Head of caudate nucleus (tissue), 42 donors: ENCODE data around the gene ATAD2B.
"Not testable (repeated sequence)": the region's sequence is repeated elsewhere in the genome, so short reads cannot be mapped to it uniquely, and the experiment has no call there.

Experiments used
- DNase-seq, 42 donors: peaks; one replicate each; pipeline versions ENCODE4 v3.0.0 to v3.0.0-alpha.2; 2020 to 2021; ENCODE audit warnings: mixed read lengths in 7 of 42
- intact Hi-C: fragments of 100-400 bp; cut with DNase I; formaldehyde crosslinking; loops from one replicate; pipeline ENCODE4 v1.15.0; 2022

ATAD2B gene

DNA sequence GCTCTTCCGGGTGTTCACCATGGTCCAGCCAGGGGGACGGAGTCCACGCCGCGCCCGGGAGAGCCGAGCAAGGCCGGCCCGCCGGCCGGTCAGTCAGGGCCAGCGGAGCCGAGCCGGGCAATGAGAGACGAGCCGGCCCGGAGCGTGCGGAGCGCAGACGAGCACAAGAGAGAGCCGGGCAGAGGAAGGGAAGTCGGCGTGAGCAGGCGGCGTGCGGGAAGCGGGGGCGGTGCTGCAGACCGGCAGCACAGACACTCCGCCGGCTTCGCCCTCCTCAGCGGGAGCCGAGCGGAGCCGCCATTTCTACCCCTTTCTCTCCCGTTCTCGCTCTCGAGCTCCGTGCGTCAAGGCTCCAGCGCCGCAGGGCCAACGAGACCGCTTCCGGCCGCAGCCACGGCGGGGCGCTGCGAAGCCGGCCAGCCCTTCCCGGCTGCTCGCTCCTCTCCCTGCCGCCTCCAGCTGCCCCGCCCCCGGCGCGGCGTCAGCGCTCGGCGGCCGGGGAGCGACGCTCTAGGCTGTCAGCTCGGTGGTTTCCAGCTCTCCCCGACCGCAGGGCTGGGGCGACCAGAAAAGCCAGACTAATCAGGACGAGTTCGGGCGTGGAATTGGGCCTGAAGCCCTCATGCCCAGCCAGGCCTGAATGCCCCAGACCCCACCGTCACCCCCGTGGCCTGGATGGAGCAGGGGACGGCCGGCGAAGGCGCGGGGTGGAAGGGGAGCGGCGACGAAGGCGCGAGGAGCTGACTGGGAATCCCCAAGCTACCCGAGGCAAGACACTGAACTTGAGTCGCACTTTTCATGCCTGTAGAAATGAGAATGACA is at the start of gene ATAD2B:
TSS of gene ATAD2B (minus strand) at position 374 of the 822 bp plus-strand sequence. CDS start at position 21, 353 bp downstream.
- DNase-seq, result peak; percentile 73 to 97 (median 92)
- intact Hi-C loops, result loop anchor here (2.0 to 10.0 kb wide), 2 partner anchors 118 to 150 kb away; partner anchors contain the start of genes FKBP1B, SF3B6 and WDCP

- DNase-seq, result no peak
- intact Hi-C loops, result no loop called here
These were observed 40.9 kb upstream of the ATAD2B start for GRCh38 chr2:23967846-23968245.

DNA sequence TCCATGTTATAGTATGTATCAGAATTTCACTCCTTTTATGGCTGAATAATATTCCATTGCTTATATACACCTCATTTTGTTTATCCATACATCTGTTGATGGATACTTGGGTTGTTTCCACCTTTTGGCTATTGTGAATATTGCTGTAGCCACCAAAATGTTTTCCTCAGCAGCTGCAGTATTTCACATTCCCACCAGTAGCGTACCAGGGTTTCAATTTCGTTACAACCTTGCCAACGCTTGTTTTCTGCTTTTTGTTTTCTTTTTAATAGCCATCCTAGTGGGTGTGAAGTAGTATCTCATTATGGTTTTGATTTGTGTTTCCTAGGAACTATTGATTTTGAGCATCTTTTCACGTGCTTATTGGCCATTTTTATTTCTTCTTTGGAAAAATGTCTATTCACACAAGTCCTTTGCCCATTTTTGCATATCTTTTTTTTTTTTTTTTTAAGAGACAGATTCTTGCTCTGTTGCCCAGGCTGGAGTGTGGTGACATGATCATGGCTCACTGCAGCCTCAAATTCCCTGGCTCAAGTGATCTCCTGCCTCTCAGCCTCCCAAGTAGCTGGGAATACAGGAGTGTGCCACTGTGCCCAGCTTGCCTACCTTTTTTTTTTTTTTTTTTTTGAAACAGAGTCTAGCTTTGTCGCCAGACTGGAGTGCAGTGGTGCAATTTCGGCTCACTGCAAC is 27.5 kb upstream of the ATAD2B start:
- DNase-seq, result no peak
- intact Hi-C loops, result no loop called here

DNA sequence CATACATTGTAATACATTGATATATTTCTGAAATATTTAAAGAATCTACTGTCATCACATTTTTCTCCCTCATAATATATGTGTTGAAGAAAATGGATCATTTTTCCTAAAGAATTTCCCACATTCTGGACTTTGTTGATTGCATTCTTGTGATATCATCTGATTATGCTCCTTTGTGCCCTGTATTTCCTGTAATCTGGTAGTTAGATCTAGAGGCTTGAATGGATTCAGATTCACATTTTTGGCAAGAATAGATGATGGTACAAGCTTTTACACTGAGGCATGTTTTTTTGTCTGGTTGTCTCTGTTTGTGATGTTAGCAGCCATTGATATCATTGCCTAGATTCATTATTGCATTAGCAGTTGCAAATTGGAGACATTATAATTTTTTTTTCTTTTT is 26.7 kb upstream of the ATAD2B start:
- DNase-seq, result no peak
- intact Hi-C loops, result no loop called here

DNA sequence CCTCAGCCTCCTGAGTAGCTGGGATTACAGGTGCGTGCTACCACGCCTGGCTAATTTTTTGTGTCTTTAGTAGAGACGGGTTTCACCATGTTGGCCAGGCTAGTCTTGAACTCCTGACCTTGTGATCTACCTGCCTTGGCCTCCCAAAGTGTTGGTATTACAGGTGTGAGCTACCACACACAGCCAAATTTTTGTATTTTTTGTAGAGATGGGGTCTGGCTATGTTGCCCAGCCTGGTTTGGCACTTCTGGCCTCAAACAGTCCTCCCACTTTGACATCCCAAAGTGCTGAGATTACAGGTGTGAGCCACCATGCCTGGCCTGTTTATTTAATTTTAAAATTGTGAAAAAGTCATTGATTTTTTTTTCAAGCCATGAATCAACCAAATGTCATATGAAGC is 25.6 kb upstream of the ATAD2B start:
- intact Hi-C loops, DNase-seq: not testable (repeated sequence)

- DNase-seq, result no peak
- intact Hi-C loops, result no loop called here
These were observed 20.4 kb upstream of the ATAD2B start for GRCh38 chr2:23947350-23947749.

DNA sequence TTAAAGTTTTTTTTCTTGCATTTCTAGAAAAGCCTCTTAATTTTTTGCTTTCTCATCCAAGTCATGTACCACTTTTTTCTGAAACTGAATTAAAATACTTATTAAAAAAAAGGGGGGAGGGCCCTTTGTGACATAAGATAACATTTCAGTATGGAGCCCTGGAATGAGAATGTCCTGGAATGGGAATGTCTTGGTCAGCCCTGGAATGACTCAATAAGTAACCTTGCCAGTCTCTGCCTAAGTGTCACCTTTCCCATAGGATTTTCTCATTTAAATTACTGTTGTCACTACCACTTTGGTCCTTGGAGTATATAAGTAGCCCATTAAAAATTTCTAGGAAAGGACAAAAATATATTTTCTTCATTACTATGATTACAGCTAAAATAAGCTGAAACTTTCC is 18.1 kb upstream of the ATAD2B start:
- intact Hi-C loops, result no loop called here
- DNase-seq, result no peak

GRCh38 chr2:23944527-23944926 is 17.6 kb upstream of the ATAD2B start:
- DNase-seq, result peak in 33 of 42 donors; percentile 12 to 78 (median 50)
- intact Hi-C loops, result no loop called here

DNA sequence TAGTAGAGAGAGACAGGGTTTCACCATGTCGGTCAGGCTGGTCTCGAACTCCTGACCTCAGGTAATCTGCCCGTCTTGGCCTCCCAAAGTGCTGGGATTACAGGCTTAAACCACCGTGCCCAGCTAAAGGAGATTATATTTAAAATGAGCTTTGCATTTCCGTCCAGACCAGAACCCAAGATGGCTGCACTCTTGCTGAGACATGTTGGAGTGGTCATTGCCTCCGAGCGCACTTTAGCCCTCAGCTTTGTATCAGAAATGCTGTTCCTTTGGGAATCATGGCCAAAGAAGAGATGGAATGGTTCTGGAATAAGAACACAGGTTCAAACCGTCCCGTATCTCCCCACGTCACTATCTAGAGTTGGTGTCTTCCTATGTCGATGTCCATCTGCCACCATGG is 16.7 kb upstream of the ATAD2B start:
- no peak for DNase-seq
- intact Hi-C loops, result no loop called here

GRCh38 chr2:23941644-23942043 is 14.7 kb upstream of the ATAD2B start:
- intact Hi-C loops, result no loop called here
- DNase-seq, result no peak

DNA sequence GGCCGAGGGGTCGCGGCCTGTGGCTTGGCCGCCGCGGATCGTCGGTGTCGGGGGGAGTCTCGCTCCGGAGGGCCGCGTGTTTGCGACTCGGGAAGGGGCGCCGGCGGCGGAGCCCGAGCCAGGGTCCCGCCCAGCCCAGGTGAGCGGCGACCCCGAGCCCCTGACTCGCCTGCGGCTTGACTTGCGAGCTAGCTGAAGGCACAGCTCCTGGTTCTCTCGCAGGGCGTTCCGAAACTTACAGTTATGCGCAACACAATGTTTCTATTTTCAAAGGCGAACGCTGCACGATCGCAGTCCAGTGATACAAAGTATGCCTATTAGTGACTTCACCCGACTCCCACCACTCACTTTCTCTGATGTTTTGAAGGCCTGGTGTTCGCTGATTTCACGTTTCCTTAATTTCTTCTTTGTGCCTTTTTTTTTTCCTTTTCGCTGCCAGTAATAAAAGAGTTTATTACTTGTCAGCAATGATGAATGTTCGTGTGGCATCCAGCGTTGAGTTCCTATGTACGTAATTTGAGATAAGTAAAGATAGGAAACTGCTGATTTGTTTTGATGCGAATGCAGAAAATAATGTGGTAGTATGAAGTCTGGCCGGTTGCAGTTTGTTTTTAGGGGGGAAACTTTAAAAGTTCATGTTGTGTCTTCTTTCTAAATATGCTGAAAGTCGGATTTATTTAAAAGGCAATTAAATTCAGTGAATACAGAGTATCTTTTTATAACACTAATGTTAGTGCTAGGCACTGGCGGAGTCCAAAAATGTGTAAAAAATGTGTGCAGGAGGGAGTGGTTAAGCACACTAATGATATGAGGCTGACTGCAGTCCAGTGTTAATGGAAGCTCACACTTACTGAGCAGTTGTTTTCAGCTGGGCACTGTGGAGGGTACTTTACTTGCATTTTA is 14.0 kb upstream of the ATAD2B start:
- intact Hi-C loops, result no loop called here
- DNase-seq, result peak in 30 of 42 donors; percentile 6 to 66 (median 32)

- intact Hi-C loops, result no loop called here
- peak in 41 of 42 donors; percentile 35 to 89 (median 77) for DNase-seq
These were observed 13.2 kb upstream of the ATAD2B start, which contains the start of gene UBXN2A for GRCh38 chr2:23939987-23940717. Gene UBXN2A, plus strand, starts transcription at chr2:23940463. Its CDS starts 17,852 bp downstream, at chr2:23958315.

GRCh38 chr2:23934259-23934658 is 7.3 kb upstream of the ATAD2B start:
- intact Hi-C loops, result no loop called here
- no peak for DNase-seq

DNA sequence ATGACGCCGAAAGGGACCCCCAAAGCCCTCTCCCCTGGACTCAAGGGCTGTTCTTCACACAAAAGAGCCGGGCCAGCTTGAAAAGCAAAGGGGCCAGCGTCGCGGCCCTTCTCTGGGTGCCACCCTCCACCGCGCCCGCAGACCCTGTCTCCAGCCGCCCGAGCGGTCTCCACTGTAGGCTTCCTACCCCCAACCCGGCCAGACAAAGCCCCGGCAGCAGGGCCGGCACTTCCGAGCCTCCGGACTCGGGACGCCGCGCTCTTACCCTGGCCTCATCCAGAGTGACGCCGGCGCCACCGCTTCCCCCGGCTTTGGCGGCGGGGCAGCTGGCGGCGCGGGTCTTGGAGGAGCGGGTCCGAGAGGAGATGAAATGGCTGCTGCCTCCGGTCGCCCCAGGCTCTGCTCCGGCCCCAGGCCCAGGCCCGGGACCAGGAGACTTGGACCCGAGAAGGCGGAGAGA is 603 bp downstream of the ATAD2B start:
- DNase-seq, result peak in 31 of 42 donors; percentile 12 to 67 (median 36)
- intact Hi-C loops, result loop anchor here (2.0 to 10.0 kb wide), 2 partner anchors 118 to 150 kb away; partner anchors contain the start of genes FKBP1B, SF3B6 and WDCP

DNA sequence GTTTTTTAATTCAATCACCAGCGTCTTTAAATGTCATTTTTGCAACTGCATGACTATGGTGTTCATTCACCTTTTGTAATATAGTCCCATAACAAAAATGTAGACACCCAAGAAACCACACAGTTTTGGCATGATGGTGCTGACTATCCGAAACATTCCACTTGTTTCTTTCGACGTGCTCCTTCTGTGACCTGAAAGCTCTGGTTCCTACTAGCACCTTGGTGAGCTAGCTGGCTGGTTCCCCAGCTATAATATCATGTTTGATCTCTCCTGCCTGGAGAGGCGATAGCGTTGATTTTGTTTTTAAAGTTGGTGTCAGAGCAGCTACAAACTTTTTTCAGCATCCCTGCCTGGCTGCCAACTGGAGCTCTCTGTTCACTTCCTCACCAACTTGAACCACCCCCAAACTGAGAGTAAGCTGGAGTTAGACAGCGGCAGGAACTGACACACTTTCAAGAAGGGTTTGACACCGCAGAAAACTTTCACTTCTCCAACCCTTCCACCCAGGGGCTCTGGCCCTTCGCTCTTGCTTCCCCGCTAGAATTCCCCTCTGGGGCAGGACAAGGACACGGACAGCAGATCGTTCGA is 1.1 kb downstream of the ATAD2B start:
- peak in 37 of 42 donors; percentile 6 to 86 (median 57) for DNase-seq
- intact Hi-C loops, result loop anchor here (2.0 to 10.0 kb wide), 2 partner anchors 119 to 151 kb away; partner anchors contain the start of genes FKBP1B, SF3B6 and WDCP

GRCh38 chr2:23924589-23925359 is 2.1 kb downstream of the ATAD2B start:
- DNase-seq, result no peak
- intact Hi-C loops, result loop anchor here (10.0 kb wide), 1 partner anchor 120 kb away; the partner anchor contains the start of genes FKBP1B and WDCP
